Fibroblast of skin of right quadriceps (primary cell): ENCODE results near the gene LCTL.
A peak's percentile ranks its signal among the peaks of the same experiment; 100 is the strongest.

Experiments
- DNase-seq: peaks from one replicate; pipeline ENCODE4 v3.0.0-alpha.2; 2013

Gene LCTL

GRCh38 chr15:66565741-66566144, at the start of gene LCTL:
TSS of gene LCTL (minus strand) at chr15:66565998. CDS start at chr15:66565365, 633 bp downstream.
- peak; percentile 86 for DNase-seq

DNA sequence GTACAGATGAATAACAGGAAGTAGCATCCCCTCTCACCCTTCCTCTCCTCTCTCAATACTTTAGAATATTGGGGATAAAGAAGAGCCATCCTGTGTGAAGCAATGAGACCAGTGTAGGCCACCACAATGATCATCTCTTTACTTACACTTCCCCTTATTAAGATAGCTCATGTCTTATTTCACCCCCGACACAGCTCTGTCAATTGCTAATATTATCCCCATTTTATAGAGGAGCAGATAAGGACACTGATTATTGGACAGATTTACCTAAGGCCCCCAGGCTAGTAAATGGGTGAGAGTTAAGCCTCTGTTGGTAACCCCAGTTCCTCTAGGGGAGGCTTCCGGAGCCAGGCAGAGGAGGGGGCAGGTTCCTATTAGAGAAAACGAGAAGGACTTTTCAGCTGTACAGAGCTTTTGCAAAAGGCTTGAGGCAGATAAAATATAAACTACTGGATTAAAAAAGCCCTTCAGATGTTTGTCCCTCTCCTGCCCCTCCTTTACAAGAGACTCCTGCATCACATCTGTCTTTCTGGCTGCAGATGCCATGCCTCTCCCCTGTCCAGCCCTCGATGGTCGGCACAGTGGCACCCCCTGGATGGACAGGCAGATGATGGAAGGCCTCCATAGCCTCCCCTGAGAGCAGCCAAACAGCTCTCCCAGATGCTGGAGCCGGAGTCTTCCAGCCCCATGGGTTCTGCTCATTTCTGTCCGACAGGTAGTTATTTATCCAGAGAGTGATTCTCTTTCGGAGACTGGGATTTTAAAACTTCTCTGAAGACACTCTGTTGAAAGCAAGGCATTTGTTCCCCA, 49.4 kb upstream of the LCTL start:
- no peak for DNase-seq

DNA sequence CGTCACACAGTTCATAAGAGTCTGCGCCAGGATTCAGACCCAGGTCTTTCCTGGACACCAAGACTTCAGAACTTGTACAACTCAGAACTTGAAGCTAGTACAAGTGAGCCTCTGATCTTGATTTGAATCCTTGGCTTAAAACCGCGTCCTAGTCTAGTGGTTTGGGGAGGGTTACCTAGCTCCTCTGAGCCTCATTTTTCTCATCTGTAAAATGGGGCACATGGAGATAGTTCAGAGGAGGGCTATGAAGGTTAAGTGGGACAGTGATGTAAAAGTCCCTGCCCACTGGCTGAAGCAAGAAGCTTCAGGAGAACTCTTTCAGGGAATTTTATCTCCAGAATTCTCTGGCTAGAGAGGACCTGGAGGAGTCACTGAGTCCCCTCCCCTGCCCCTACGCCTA, 48.7 kb upstream of the LCTL start:
- DNase-seq: no peak

- no peak for DNase-seq
Measured at GRCh38 chr15:66613743-66614142, 47.9 kb upstream of the LCTL start.

- DNase-seq: no peak
Measured at GRCh38 chr15:66611257-66612053, 45.7 kb upstream of the LCTL start.

DNA sequence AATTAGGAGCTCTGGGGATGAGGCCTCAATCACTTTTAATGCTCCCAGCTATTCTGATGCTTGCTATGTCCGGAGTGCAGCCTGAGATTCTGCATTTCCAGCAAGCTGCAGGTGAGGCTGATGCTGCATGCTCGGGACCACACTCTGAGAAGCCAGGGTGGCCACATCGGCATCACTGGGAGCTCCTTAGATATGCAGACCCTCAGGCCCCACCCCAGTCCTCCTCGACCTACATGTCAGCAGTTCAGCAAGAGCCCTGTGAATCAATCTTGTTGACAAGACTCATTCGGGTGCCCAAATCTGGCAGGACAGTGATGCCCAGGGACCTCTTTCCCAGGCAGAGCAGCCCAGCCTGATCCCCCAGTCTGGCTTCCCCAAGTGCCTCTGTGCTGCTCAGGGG, 44.1 kb upstream of the LCTL start:
- no peak for DNase-seq

- no peak for DNase-seq
Measured at GRCh38 chr15:66608881-66609280, 43.1 kb upstream of the LCTL start.

- DNase-seq: no peak
Measured at GRCh38 chr15:66608159-66608558, 42.4 kb upstream of the LCTL start.

GRCh38 chr15:66603301-66604179, 37.7 kb upstream of the LCTL start:
- peak; percentile 59 for DNase-seq

- DNase-seq: no peak
Measured at GRCh38 chr15:66601521-66601920, 35.7 kb upstream of the LCTL start.

DNA sequence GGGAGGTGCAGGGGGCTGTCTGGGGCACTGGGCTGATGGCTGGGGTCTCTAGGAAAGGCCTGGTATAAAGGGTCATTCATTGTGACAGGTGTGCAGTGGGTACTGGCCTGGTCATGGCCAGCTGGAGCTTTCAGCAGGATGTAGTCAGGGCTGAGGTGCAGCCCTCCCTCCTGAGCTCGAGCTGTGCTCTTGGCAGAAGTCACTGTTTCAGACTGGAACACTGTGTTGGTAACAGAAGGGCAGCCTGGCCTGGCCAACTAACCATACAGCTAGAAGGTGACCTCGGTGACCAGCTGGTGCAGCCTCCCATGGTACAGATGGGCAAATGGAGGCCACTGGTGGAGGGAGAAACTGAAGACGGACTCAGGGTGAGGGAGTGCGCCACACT, 34.4 kb upstream of the LCTL start:
- DNase-seq: no peak

DNA sequence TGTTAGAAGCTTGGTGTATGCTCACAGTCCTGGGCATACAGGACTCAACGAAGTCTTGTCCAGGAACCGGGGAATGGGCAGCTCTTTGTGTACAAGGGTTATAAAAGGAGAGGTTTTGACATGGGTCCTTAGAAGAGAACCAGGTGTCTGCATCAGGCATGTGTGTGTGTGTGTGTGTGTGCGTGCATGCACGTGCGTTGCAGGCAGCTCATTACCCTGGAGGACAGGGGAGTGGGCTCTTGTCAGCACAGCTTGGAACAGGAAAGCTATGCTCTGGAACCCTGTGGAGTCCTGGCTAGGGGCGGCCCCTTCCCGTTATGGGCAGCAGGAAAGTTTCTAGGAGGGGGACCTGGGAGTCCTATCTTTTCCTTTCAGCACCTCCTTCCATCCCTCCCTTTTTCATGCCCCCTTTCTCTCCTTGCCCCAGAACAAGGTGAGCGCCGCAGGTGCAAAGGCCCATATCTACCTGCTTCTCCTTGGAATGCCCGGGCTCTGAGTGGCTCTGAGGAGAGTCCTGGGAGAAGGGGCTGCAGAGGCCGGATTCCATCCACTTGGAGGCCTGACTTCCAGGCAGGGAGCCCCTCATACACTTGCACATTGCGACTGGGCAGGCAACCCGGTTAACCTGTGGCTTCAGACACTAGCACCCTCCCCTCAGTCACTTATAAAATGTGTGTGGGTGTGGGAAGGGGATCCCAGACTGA, 33.9 kb upstream of the LCTL start:
- no peak for DNase-seq

- DNase-seq: no peak
Measured at GRCh38 chr15:66598095-66598815, 32.5 kb upstream of the LCTL start.

DNA sequence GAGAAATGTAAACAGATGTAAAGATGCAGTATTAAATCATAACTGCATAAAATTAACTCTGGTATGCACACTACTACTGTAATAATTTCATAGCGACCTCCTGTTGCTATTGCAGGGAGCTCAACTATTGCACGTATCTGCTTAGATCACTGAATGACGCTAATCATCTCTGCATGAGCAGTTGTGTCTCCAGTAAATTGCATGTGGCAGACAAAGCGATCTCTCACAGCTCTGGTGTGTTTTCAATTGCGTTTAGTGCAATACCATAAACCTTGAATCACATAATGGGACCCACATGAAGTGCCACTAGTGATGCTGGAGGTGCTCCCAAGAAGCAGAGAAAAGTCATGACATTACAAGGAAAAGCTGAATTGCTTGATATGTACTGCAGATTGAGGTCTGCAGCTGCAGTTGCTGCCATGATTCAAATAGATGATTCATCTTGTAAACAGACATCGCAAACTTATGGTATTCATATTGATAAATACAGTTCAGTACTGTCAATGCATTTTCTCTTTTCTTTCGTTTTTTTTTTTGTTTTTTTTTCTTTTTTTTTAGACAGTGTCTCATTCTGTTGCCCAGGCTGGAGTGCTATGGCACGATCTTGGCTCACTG, 30.2 kb upstream of the LCTL start:
- DNase-seq: peak; percentile 81

GRCh38 chr15:66595332-66595731, 29.5 kb upstream of the LCTL start:
- DNase-seq: no peak

GRCh38 chr15:66594836-66595235, 29.0 kb upstream of the LCTL start:
- DNase-seq: no peak

DNA sequence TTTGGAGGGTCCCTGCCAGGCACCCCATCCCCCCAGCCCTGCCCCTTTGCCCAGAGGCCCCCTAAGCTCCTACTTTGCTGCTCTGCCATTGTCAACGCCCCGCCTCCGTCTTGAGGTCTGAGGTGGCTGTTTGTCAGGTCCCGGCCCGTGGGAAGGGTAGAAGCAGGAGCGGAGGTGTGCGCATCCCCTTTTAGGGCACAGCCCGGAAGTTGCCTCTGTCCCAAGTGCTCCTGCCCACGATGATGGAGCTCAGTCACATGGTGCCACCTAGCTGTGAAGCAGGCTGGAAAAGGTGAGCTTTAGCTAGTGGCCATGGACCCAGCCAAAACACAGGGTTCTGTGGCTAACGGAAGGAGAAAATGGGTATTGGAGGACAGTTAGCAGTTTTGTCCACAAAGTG, 28.5 kb upstream of the LCTL start:
- no peak for DNase-seq

GRCh38 chr15:66593219-66593780, 27.5 kb upstream of the LCTL start:
- no peak for DNase-seq

DNA sequence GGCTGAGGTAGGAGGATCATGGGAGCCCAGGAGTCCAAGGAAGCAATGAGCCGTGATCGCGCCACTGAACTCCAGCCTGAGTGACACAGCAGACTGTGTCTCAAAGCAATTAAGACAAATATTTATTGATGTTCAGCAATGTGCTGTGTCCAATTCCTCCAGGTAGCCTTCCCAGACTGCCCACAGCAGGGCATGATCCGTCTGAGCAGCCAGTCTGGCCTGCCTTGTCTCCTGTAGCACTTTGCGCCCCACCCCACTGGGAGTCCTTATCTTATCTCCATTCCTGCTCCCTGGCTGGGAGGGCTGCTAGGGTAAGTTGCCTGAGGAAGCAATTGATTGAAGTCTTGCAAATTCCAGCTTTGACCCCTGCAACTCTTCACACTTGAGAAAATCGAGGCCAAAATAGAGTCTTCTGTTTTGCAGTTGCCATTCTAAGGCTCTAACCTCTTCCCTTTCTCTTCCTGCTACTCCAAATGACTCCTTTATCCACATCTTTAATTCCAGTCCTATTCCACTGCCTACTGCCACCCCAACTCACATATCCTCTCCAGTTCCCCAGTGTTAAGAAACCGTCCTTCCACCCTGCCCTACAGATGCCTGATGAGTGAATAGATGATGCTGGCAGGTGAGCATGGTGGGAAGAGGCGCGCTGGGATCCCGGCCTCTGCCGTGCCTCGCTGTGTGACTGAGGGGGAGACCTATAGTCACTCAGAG, 26.9 kb upstream of the LCTL start:
- no peak for DNase-seq

DNA sequence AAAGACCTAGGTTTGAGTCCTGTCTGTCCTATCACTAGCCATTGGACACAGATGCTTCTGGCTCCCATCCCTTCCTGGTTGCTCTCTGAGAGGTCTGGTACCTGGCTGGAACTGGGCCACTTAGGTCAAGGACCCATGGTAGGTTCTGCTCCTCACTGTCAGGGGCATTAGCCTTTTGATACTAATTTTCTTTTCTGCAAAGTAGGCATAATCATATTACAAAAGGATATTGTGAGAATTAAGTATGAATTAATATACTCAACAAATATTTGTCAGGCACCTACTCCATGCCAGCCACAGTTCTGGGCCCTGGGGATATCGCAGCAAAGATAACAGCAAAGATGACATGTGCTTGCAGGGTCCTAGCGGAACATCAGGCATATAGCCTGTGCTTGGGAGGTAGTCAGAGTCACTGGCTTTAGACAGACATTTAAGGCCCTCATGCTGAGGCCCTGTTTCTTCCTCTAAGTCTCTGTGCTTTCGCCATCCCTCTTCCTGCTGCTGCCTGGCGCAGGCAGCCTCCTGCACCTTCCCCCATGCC, 25.6 kb upstream of the LCTL start:
- DNase-seq: no peak
